Muscle of back (tissue), 11 donors: ENCODE results near the gene PDCD1LG2. TPM values are rescaled to one million over a fixed set of nuclear protein-coding genes. Genes with fewer than 3 reads are reported as not detected.
"Not testable (repeated sequence)": the region's sequence is repeated elsewhere in the genome, so short reads cannot be mapped to it uniquely, and the experiment has no call there.

ENCODE experiments used
- DNase-seq, 3 donors: peaks; one replicate each; pipeline versions ENCODE4 v3.0.0 to v3.0.0-alpha.2; 2013
- polyA plus RNA-seq, 10 donors: library from polyadenylated mRNA; unstranded; fragments of 120-200 nt; gene quantifications; one replicate each; pipeline ENCODE4 v1.2.1, GENCODE V29; 2013; ENCODE audit not compliant: insufficient read length in 10 of 10

Gene PDCD1LG2
- polyA plus RNA-seq, 10 donors, result 0.54 to 3.1 (median 1.7) TPM

DNA sequence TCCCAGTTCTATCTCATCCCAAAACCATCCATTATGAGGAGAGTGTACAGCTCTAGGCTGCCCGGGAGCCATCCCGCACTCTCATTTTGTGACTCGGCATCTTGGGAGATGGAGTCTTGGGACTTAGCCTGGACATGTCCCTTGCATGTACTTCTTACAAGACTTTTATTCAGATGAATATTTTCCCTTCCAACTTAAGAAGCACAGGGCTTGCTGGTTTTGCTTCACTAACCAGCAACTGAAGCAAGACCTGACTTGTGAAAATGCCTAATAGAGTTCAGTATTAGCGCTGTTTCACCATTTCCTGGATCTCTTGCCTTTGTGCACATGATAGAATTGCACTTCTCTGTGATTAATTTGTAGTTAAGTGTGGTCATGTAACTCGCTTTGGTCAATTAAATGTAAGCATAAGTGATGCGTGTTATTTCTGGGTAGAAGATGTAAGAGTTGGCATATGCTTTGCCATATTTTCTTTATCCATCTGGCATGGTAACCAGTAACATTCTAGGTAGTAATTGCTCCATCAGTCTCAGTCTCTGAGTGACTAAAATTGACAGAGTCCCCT is 55.8 kb downstream of the PDCD1LG2 start:
- no peak for DNase-seq

- DNase-seq, result no peak
These were observed 58.5 kb downstream of the PDCD1LG2 start for GRCh38 chr9:5568868-5569267.

DNA sequence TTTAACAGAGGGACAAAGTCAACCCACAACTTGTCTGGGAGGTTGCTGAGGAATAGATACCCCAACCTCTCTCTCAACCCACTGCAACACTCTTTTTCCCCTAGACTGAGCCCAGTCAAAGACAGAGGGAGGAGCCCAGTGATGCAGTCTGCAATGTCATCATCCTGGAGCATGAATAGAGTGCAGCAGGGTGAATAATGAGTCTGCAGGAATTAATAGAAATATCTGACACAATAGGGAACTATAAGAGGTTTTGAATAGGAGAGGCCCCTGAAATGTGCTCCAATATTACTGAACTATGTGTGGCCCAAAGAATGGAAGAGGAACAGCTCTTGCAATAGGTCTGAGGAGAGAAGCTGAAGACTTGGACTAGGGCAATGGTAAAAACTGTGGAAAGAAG is 59.1 kb downstream of the PDCD1LG2 start:
- DNase-seq, result no peak

- DNase-seq, result no peak
These were observed 59.6 kb downstream of the PDCD1LG2 start for GRCh38 chr9:5569891-5570290.

- DNase-seq, result no peak
These were observed 61.4 kb downstream of the PDCD1LG2 start for GRCh38 chr9:5571629-5572232.

- DNase-seq, result no peak
These were observed 63.8 kb downstream of the PDCD1LG2 start for GRCh38 chr9:5574097-5574496.

- DNase-seq, result no peak
These were observed 64.7 kb downstream of the PDCD1LG2 start for GRCh38 chr9:5575000-5575399.

GRCh38 chr9:5577225-5577624 is 66.9 kb downstream of the PDCD1LG2 start:
- no peak for DNase-seq

DNA sequence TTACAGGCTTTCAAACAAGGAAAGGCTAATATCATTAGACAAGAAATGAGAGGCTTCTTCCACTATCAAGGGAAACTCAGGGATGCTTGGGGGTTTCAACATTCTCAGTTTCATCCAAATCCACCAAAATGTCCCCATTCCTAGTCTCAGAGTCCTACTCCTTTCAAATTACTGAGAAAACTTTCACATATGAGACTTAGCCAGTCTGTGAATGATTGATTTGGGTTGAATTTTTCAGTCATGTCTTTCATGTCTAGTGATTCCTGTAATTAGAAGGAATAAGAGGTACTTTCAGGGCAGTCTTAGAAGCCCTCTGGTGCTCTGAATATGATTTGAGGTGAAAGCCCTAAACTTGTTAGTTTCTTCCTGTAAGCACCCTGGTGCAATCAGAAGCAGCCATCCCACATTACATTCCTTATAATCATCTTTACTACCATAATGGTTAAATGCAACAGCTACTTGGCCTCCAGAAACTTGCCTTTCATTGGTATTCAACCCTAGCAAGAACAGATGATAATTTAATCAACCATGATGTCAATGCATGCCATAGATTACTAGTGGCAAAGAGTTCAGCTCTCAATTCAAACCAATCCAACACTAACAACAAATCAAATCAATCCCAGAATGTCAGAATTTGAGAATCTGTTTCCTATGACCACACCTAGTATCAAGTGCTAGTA is 67.8 kb downstream of the PDCD1LG2 start:
- DNase-seq, result no peak

DNA sequence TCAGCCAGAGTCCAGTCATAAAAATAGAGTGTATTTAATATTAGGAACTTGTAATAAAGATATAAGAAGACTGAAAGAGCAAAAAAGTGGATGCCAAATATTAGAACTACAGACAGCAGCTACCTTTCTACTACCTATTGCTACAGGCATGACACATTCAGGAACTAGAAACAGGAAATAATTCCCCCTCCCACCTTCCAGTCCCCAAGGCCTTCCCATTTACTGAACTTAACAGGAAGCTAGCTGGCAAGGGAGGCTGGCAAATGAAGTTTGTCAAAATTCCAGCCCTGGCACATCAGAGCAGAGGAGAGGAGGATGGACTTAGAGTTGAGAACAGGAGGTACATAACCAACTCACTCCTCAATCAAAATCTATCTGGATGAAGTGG is 68.4 kb downstream of the PDCD1LG2 start:
- no peak for DNase-seq

- DNase-seq, result no peak
These were observed 69.5 kb downstream of the PDCD1LG2 start for GRCh38 chr9:5579881-5580280.

DNA sequence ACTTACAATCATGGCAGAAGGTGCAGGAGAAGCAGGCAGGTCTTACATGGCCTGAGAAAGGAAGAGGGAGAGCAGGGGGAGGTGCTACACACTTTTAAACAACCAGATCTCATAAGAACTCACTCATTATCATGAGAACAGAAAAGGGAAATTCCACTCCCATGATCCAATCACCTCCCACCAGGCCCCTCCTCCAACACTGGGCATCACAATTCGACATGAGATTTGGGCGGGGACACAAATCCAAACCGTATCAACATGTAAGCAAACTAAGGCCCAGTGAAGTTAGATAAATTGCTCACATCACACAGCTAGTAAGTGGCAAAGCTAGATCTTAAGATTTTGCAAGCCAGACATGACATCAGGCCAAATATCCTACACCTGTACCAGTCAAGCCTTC is 70.3 kb downstream of the PDCD1LG2 start:
- DNase-seq, result no peak

DNA sequence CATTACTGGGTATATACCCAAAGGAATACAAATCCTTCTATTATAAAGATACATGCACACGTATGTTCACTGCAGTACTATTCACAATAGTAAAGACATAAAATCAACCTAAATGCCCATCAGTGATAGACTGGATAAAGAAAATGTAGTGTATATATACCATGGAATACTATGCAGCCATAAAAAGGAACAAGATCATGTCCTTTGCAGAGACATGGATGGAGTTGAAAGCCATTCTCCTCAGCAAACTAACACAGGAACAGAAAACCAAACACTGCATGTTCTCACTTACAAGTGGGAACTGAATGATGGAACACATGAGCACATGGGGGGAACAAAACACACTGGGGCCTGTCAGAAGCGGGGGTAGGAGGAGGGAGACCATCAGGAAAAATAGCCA is 71.4 kb downstream of the PDCD1LG2 start:
- not testable (repeated sequence) for DNase-seq

GRCh38 chr9:5582835-5583195 is 72.5 kb downstream of the PDCD1LG2 start:
- DNase-seq, result peak in 2 of 3 donors; percentile 50 to 62

GRCh38 chr9:5586391-5586802 is 76.1 kb downstream of the PDCD1LG2 start:
- DNase-seq, result peak in 1 of 3 donors; percentile 53

- DNase-seq, result peak in 1 of 3 donors; percentile 64
These were observed 76.7 kb downstream of the PDCD1LG2 start for GRCh38 chr9:5587024-5587423.

GRCh38 chr9:5592231-5592630 is 81.9 kb downstream of the PDCD1LG2 start:
- DNase-seq, result no peak

DNA sequence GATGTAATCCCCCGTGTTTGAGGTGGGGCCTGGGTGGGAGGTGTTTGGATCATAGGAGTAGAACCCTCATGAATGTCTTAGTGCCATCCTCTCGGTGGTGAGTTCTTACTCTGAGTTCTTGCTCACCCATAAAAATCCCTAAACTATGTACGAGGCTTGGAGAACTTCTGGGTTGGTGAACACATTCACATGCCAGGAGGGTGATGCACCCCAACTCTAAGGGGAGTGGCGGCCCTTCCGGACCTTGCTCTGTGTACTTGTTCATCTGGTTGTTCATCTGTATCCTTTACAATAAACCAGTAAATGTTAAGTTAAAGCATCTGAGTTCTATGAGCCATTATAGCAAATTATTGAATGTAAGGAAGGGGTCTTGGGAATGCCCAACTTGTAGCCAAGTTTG is 82.6 kb downstream of the PDCD1LG2 start:
- DNase-seq, result no peak

DNA sequence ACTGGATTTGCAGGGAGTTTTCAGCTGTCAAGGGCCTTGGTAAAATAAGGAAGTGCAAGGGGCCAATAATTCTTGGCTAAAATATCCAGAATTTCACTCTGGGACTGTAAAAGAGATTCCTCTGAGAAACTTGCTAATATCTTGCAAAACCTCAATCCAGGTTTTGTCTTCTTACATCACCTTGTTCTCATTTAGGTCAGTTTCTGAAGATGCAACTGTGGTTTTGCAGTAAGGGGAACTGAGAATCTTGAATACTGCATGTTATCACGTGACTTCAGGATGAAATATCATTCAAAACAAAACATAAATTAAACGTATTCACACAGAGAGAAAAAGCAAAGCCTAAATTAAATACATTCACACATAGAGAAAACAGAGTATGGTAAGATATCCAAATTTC is 83.6 kb downstream of the PDCD1LG2 start:
- DNase-seq, result no peak

DNA sequence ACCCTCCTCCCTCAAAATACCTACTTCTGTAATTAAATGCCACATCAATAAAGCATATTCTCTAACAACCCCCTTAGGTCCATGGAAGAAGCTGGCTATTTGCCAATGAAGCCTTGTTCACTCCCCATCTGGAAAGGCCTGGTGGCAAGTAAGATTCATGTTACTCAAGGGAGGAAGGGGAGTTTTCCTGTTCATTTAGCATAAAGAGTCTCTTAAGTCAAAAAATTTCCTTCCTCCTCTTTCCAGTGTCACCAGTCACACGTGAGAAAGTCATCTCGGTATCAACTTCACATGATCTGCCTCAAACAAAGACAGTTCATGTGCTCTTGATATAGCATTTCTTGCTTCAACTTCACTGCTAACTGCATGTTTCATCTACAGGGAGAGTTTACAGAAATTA is 85.8 kb downstream of the PDCD1LG2 start:
- DNase-seq, result peak in 1 of 3 donors; percentile 36

DNA sequence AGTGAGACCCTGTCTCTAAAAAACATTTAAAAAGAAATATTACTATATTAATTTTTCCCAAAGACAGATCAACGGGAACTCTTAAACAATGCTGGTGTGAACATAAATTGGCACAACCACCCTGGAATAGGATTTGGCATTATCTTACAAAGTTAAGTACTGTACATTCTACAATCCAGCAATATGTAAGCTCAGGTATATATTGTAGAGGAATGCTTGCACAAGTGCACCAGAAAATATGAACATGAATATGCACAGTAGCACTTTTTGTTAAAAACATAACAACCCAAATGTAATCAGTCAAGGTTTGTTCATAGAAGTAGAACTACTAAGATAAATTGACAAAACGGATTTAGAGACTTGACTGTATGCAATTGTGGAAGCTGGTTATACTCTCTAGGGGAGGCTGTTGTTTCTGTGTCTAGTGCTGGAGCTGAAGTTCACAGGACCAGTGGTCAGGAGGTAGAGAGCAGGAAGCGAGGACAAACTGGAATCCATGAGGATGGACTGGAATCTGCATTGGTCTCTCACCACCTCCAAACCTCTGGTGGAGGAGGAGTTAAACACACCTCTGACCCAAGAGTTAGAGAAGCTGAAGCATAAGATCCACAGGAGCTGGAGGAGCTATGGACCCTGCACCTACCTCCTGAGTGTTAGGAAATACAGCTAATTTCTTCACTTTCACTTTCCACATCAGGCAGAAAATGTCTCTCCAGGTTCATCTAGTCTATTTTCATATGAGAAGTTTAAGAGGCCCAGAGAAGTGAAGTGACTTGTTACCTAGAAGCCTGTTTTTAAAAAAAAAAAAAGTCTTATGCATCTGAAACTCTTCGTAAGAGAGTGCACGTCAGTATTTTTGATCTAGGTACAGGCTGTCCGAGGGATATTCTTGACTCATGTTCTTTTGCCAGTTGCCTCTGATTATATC is 98.2 kb downstream of the PDCD1LG2 start:
- DNase-seq, result no peak

- no peak for DNase-seq
These were observed 98.9 kb downstream of the PDCD1LG2 start for GRCh38 chr9:5609226-5609596.

GRCh38 chr9:5610491-5610890 is 100.2 kb downstream of the PDCD1LG2 start:
- DNase-seq, result no peak
